CD4-positive, alpha-beta T cell treated with Interleukin-17A for 1 hour (primary cell): ENCODE results near the gene PISD.

Experiments
- DNase-seq: peaks from one replicate; pipeline ENCODE4 v3.0.0-alpha.2; 2020

The PISD gene

GRCh38 chr22:31623592-31624304 lies 38.3 kb downstream of the PISD start:
- DNase-seq: no peak

DNA sequence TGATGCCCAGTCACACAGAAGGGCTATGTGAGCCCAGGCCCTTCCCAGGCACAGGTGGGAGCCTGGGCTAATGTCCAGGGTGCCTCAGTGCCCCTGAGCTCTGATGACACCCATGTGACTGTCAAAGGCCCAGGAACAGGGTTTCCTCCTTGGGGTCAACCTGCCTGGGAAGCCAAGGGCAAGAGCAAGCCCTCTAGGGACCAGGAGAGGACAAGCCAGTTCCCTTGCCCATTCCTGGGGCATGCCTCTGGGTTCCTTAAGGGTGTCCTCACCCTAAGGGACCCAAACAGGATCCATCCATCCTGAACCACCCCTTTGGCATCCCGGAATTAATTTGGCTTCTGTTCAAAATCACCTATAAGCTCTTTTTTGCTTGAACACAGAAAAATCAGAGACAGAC lies 39.0 kb downstream of the PISD start:
- DNase-seq: no peak

DNA sequence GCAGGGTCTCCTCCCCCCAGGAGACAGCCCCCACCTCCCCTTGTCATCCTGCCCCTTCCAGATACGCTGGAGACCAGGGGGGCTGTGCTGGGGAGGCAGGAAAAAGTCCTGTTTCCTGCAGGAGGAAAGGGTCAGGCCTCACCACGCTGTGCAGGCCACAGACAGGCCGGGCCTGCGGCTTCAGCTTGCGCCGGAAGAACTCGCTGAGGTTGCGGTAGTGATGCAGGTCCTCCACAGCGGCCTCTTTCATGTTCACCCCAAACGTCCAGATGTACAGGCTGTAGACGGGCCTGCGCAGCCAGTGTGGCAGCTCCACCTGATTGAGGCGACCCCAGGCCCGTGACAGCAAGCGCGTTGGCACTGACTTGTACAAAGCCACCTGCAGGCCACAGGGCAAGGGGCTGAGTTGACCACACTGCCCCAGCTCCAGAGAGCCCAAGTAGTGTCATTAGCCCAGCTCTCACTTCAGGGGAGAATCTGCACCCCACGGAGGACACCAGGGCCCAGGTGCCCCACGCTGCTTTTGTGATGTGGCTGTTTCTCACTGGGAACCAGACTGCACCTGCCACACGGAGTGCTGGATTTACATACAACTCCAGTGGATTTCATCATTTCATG lies 40.4 kb downstream of the PISD start:
- DNase-seq: no peak

DNA sequence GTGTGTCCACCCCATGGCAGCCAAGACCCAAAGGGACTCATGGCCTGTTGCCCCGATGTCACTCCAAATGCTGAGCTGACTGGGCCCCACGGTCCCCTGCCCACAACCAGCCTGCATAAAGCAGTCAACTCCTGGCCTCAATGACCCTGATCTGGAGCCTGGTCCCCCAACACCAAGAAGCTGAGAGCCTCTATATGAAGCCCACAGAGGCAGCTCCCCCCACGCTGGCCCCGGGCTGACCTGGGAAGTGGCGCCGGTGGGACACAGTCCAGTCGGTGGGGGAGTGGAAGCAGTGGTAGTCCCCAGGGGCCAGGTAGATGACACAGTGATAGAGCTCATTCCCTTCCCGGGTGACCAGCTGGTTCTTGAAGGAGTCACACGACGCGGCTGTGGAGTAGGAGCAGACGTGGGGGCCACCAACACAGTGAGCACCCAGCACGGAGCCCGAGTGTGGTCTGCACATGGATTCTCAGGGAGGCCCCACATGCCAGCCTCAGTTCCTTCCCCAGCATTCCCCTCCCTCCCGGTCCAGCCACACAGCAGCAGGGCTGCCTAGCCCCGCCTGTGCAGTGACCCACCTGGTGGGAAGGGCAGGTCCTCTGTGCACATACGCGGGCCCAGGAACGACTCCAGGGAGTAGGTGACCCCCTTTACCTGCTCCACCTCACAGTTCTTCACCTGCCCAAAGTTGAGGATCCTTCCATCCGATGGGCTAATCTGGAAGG lies 41.1 kb downstream of the PISD start:
- no peak for DNase-seq

DNA sequence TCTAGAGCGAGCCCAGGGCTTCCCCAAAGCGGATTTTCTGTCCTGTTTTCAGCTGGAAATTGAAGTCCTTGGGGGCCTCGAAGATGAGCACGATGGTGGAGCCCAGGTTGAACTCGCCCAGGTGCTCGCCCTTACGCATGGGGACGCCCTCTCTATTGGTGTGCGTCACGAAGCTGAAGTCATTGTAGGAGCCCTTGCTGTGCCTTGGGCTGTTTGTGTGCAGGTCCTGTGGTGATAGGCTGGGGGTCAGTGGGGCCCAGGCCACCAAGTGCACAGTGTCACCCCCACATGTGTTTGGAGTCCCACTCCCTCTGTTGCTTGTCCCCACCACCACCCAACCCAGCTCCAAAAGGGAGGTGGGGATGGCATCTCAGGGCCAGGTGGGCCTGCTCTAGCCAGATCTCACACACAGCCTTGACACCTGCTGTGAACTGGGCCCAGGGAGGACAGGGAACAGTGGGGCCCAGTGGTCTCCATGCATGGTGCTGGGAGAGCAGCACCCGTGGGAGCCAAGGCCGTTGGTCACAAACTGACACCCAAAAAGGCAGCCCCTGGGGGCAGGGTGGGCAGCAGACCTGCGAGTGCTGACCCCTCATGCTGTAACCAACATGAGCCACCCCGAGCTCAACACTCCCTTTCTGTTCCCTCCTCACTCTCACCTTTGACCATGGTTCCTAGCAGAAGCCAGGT lies 42.3 kb downstream of the PISD start:
- DNase-seq: no peak

DNA sequence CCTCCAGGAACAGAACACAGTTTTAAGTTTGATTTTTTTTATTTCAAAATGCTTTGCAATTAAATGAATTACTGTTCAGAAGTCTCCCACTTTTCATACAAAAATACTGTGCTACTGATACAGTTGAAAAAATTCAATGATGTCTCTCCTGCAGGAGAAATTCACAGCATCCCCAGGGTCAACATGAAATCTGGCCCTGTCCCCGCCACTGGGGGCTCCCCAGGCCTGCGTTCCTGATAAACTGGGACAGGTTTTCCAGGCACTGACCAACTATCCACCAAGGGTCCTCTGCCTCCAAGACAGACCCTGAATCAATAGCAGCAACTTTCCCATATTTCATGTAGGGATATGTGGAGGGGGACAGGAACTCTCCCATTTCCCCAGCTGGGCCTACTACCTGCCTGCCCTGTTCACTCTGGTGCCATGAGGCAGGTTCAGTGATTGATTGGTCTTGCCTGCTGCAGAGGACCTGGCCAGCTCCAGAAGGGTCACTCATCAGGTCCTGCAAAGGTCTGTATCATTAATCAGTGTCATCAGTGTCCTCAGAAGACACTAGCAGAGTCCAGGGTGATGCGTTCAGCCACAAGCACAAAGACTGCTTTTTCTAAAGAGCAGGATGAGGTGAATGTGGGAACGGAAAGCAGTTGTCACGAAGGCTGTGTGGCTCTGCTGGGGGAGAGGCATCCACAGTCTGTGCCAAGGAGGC lies 43.4 kb downstream of the PISD start:
- DNase-seq: no peak

- DNase-seq: no peak
Observed at GRCh38 chr22:31618057-31618456, 44.0 kb downstream of the PISD start.

- DNase-seq: no peak
Observed at GRCh38 chr22:31616315-31616980, 45.6 kb downstream of the PISD start.

DNA sequence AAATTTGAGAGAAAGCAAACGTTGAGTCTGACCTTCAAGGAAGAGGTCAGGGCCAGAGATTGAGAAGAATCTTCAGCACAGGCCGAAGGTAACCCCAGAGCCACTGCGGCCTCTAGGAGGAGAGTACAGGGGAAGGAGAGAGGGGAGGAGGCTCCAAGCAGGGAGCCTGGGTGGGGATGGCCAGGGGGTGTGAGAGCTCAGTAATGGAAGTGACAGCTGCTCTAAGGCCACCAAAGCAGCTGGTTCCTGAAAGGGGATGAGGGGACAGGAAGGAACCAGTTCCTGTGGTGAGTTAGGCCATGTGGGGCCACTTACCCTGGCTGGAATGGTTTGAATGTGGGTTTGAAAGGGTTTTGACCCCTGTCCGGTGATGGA lies 46.1 kb downstream of the PISD start:
- DNase-seq: no peak

- DNase-seq: no peak
Observed at GRCh38 chr22:31615491-31615860, 46.5 kb downstream of the PISD start.

- DNase-seq: no peak
Observed at GRCh38 chr22:31614781-31615490, 47.1 kb downstream of the PISD start.

GRCh38 chr22:31613904-31614296 lies 48.1 kb downstream of the PISD start:
- DNase-seq: no peak

- DNase-seq: no peak
Observed at GRCh38 chr22:31613286-31613903, 48.6 kb downstream of the PISD start.

- no peak for DNase-seq
Observed at GRCh38 chr22:31612891-31613285, 49.1 kb downstream of the PISD start.

DNA sequence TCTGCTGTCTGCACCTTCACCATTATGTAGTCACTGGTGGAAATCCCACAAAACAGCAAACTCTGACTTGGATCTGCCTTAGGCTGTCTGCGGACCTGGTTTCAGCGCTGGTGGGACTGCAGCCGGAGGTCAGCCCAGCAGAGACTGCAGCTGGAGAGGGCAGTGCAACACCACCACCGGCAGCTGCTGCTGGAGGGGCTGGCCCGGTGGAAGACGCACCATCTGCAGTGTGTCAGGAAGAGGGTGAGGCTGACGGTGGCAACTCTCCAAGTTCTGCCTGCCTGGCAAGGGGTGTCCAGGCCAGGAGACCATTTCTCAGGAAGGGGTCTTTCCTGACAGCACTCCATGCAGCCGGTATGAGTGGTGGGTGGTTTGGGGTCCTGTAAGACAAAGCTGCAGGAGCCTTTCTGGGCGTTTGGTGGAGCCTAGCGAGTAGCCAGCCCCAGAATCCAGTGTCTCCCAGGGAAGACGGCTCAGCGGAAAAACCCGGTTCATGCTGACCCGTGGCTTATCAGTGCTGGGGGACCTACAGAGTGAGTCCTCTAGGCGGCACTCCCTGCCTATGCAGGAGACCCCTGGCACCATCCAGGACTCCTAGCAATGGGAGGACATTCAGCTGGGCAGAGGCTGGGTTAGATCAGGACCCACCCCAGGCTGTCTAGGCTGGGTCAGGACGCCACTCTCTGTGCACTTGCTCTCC lies 50.8 kb downstream of the PISD start:
- no peak for DNase-seq

DNA sequence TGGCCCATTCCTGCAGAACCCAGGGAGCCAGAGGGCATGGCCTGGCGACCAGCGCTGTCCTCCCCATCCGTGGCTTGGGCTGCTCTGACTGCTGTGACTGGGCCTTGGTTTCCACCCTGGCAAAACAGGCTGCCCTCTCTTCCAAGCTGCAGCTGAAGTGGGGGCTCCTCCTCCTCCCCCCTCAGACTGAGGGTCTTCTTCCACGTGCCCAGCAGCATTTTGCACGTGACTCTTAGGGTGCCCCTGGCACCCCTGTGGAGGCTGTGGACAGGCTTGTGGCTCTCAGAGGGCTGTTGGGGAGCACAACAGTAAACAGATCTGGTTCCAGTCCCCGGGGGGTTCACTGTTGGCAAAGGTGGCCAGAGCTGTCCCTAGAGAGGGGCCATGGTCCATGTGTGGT lies 51.4 kb downstream of the PISD start:
- DNase-seq: no peak

DNA sequence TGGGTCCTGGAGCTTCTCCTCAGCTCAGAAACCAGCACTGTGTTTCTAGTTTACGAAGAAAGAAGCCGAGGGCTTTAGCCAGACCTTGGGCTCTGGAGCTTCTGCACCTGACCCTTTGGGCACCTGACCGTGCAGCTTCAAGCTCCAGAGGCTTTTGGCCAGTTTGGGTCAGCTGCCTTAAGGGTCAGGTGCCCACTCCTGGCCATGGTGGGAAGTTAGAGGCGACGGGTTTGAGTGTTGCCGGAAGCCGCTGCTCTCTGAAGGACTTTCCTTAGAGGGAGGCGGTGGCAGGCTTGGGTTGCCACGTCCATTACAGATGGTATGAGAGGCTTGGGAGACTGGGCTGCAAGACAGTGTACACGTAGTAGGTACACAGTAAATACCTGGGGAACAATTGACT lies 52.3 kb downstream of the PISD start:
- no peak for DNase-seq

- DNase-seq: no peak
Observed at GRCh38 chr22:31607696-31608095, 54.3 kb downstream of the PISD start.

DNA sequence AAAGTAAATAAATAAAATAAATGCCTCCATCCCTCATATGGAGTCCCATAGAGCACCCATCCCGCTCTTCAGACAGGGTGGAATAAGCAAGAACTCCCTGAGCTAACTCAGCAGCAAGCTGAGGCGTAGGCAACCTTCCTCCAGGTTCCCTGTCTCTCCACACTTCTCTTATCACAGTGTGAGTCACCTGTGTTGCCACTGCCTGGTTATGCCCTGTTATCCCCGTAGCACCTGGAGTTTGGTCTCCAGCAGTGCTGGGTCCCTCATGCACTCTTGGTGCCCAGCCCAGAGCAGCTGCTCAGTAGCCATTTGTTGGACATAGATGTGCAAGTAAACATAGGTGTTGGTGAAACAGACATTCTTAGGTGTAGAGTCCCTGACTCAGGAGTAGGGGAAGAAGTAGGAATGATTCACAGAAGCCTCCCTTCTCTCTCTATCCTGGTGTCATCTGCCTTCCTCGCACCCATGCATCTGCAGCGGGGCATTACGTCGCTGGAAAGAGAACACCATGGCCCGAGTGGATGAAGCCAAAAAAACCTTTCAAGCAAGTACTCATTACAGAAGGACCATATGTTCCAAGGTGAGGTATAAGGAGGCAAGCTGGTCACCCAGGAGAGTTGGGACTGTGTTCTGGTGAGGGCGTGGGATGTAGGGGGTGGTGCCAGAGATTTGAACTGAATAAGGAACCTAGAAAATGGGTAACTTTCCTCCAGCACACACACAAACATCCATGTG lies 56.0 kb downstream of the PISD start:
- no peak for DNase-seq
